PC-3 (cell line): ENCODE data around the gene ERRFI1. TPM values are rescaled to one million over a fixed set of nuclear protein-coding genes. Genes with fewer than 3 reads are reported as not detected.

Experiments used
- ATAC-seq: fragments of 200-7000 bp; cut with Tn5 transposase; 2 replicates; pipeline ENCODE4 v1.9.1; 2020; ENCODE audit warnings: mild to moderate bottlenecking, moderate library complexity
- BruUV-seq: library from RNA; stranded (reverse); fragments of 400-500 nt; replicated peaks from 2 replicates; lab custom pipeline; 2021; lab: Mats Ljungman, UMichigan
- CTCF ChIA-PET: fragments of 300-600 bp; sonication (Branson Sonifier 250); formaldehyde crosslinking; loops from one replicate; lab custom pipeline; 2022; ENCODE audit warnings: antibody characterized with exemption; lab: Charles Lee
- POLR2A ChIA-PET: fragments of 300-600 bp; sonication (Branson Sonifier 250); formaldehyde crosslinking; loops from one replicate; lab custom pipeline; 2022; ENCODE audit warnings: antibody characterized with exemption; ENCODE audit not compliant: unreplicated experiment; lab: Charles Lee
- DNase-seq: peaks from one replicate; pipeline ENCODE4 v3.0.0-alpha.2; 2015
- H2AFZ ChIP-seq: fragments of 300-600 bp; sonication (generic); 2 replicates; pipeline ENCODE4 v1.6.0; 2016; ENCODE audit warnings: antibody characterized with exemption, low read length
- H3F3A ChIP-seq: fragments of 300-600 bp; sonication (generic); one replicate; pipeline ENCODE4 v1.6.0; 2017; ENCODE audit warnings: antibody characterized with exemption, low read length, control low read depth, mild to moderate bottlenecking; ENCODE audit not compliant: unreplicated experiment
- H3K27ac ChIP-seq: fragments of 300-600 bp; sonication (generic); 2 replicates; pipeline ENCODE4 v1.5.1; 2016; ENCODE audit warnings: mild to moderate bottlenecking, low read length
- H3K27me3 ChIP-seq: fragments of 300-600 bp; sonication (generic); 2 replicates; pipeline ENCODE4 v1.6.1; 2016; ENCODE audit warnings: low read length, mixed read lengths
- H3K36me3 ChIP-seq: fragments of 300-600 bp; sonication (generic); 2 replicates; pipeline ENCODE4 v1.6.1; 2016; ENCODE audit warnings: low read depth, mixed run types, low read length, mixed read lengths
- H3K4me1 ChIP-seq: fragments of 300-600 bp; sonication (generic); 2 replicates; pipeline ENCODE4 v1.5.1; 2016; ENCODE audit warnings: low read length; ENCODE audit not compliant: insufficient read depth
- H3K4me2 ChIP-seq: fragments of 300-600 bp; sonication (generic); 2 replicates; pipeline ENCODE4 v1.6.0; 2016; ENCODE audit warnings: low read length
- H3K4me3 ChIP-seq: fragments of 300-600 bp; sonication (generic); 2 replicates; pipeline ENCODE4 v1.5.1; 2016; ENCODE audit warnings: mild to moderate bottlenecking, low read length, mixed read lengths
- H3K79me2 ChIP-seq: fragments of 300-600 bp; sonication (generic); 2 replicates; pipeline ENCODE4 v1.6.1; 2017; ENCODE audit warnings: low read length, mixed read lengths
- H3K9ac ChIP-seq: fragments of 300-600 bp; sonication (generic); 2 replicates; pipeline ENCODE4 v1.6.0; 2016; ENCODE audit warnings: mild to moderate bottlenecking, low read length
- H3K9me2 ChIP-seq: fragments of 300-600 bp; sonication (generic); replicated peaks from 2 replicates; pipeline ENCODE4 v1.6.1; 2016; ENCODE audit warnings: mixed run types, low read length, mixed read lengths
- H3K9me3 ChIP-seq: fragments of 300-600 bp; sonication (generic); 2 replicates; pipeline ENCODE4 v1.6.1; 2016; ENCODE audit warnings: low read length, mixed read lengths
- H4K20me1 ChIP-seq: fragments of 300-600 bp; sonication (generic); 2 replicates; pipeline ENCODE4 v1.6.1; 2016; ENCODE audit warnings: low read length, mixed read lengths
- CTCF ChIP-seq: fragments of 300-600 bp; sonication (generic); conservative IDR thresholded peaks from 2 replicates; pipeline ENCODE4 v1.5.1; 2017; ENCODE audit warnings: antibody characterized with exemption, low read depth, mild to moderate bottlenecking, low read length
- EZH2 ChIP-seq: fragments of 300-600 bp; sonication (generic); IDR thresholded peaks from one replicate; pipeline ENCODE4 v1.6.1; 2017; ENCODE audit warnings: antibody characterized with exemption, mild to moderate bottlenecking, low read length; ENCODE audit not compliant: unreplicated experiment
- EZH2phosphoT487 ChIP-seq: fragments of 300-600 bp; sonication (generic); IDR thresholded peaks from 2 replicates; pipeline ENCODE4 v1.6.1; 2018; ENCODE audit warnings: mild to moderate bottlenecking, antibody characterized with exemption, low read length, borderline replicate concordance
- intact Hi-C: fragments of 100-400 bp; cut with micrococcal nuclease; formaldehyde crosslinking; loops from 2 replicates; pipeline ENCODE4 v1.9.0; 2023
- total RNA-seq: library from RNA; depleted of rRNA; stranded (reverse); fragments of >200 nt; gene quantifications from 2 replicates; pipeline ENCODE4 v1.2.3, GENCODE V29; 2014

The ERRFI1 gene
- total RNA-seq, 1 experiment from 2014 or later: 218 TPM

- ChIA-PET POLR2A (interaction anchor here (0.5 to 1.4 kb wide), 2 partner anchors 13 to 29 kb away, joined by 4 to 12 read pairs; no protein-coding TSS in a partner anchor), CTCF (interaction anchor here (0.8 kb wide), 1 partner anchor 13 kb away, joined by 4 read pairs; no protein-coding TSS in a partner anchor)
- intact Hi-C loops: loop anchor here (1.0 to 5.0 kb wide), 4 partner anchors 13 to 209 kb away; no protein-coding TSS in a partner anchor
- Histone ChIP-seq H4K20me1 (no peaks in the 10 kb centered on the region), H3K9me3 (no peaks in the 10 kb centered on the region), H3K4me2 (peak overlapping the region; percentile 60), H3K9ac (peak overlapping the region; percentile 83), H3K4me3 (peak overlapping the region; percentile 12; the same call in 1 of the 2 replicates), H3K27me3 (no peaks in the 10 kb centered on the region), H3K36me3 (no peaks in the 10 kb centered on the region), H3K9me2 (no peaks in the 10 kb centered on the region), H3K79me2 (no peaks in the 10 kb centered on the region), H3K4me1 (peaks cover 42% of the 10 kb centered on the region), H2AFZ (0 out of 2 replicates have a peak overlapping the region, but pooled peaks have one; percentile 39), H3K27ac (peak overlapping the region; percentile 96), H3F3A (peaks cover 8% of the 10 kb centered on the region)
- TF ChIP-seq EZH2phosphoT487: no peak
- TF ChIP-seq EZH2: no peak
- TF ChIP-seq CTCF: no peak
- ATAC-seq (peak; percentile 74), DNase-seq (peak; percentile 94)
- BruUV-seq: TSS peak; percentile 84
Observed at GRCh38 chr1:8047686-8048445, 21.8 kb upstream of the ERRFI1 start.

- H3K79me2 ChIP-seq: no peaks in the 10 kb centered on the region
- peak overlapping the region; percentile 96 for H3K27ac ChIP-seq
- H3K36me3 ChIP-seq: no peaks in the 10 kb centered on the region
- no peaks in the 10 kb centered on the region for H3K9me2 ChIP-seq
- H3F3A ChIP-seq: peaks cover 8% of the 10 kb centered on the region
- ChIA-PET CTCF (no interaction called here), POLR2A (no interaction called here)
- peak overlapping the region; percentile 60 for H3K4me2 ChIP-seq
- no peak overlapping the region for H2AFZ ChIP-seq
- H3K27me3 ChIP-seq: no peaks in the 10 kb centered on the region
- ATAC-seq: peak; percentile 4; the same call in 1 of the 2 replicates
- no peak for TF ChIP-seq EZH2phosphoT487
- H3K9ac ChIP-seq: peak overlapping the region; percentile 83
- BruUV-seq: TSS peak; percentile 91
- intact Hi-C loops: loop anchor here (1.0 to 5.0 kb wide), 4 partner anchors 14 to 210 kb away; no protein-coding TSS in a partner anchor
- no peaks in the 10 kb centered on the region for H3K9me3 ChIP-seq
- DNase-seq: peak; percentile 48
- H3K4me1 ChIP-seq: peaks cover 42% of the 10 kb centered on the region
- H4K20me1 ChIP-seq: no peaks in the 10 kb centered on the region
- peak overlapping the region; percentile 1; the same call in 1 of the 2 replicates for H3K4me3 ChIP-seq
Observed at GRCh38 chr1:8047112-8047511, 21.0 kb upstream of the ERRFI1 start.

- Histone ChIP-seq H3F3A (peaks cover 8% of the 10 kb centered on the region), H3K4me1 (peaks cover 46% of the 10 kb centered on the region), H3K4me2 (peak overlapping the region; percentile 60), H3K9me2 (no peaks in the 10 kb centered on the region), H4K20me1 (no peaks in the 10 kb centered on the region), H3K79me2 (no peaks in the 10 kb centered on the region), H2AFZ (no peak overlapping the region), H3K4me3 (no peak overlapping the region), H3K9me3 (no peaks in the 10 kb centered on the region), H3K36me3 (no peaks in the 10 kb centered on the region), H3K9ac (peak overlapping the region; percentile 83), H3K27ac (peak overlapping the region; percentile 96), H3K27me3 (no peaks in the 10 kb centered on the region)
- TSS peak; percentile 47 for BruUV-seq
- POLR2A ChIA-PET: no interaction called here
- CTCF ChIA-PET: no interaction called here
- intact Hi-C loops: loop anchor here (2.0 to 5.0 kb wide), 3 partner anchors 14 to 211 kb away; no protein-coding TSS in a partner anchor
- TF ChIP-seq EZH2phosphoT487: no peak
- DNase-seq: no peak
- no peak for ATAC-seq
Observed at GRCh38 chr1:8046391-8046790, 20.3 kb upstream of the ERRFI1 start.
